ENCODE measurements around the gene MICAL2. TPM values are rescaled to one million over a fixed set of nuclear protein-coding genes. Genes with fewer than 3 reads are reported as not detected.

MICAL2 gene
- total and polyA plus RNA-seq, 2 of the 13 experiments (the other 11 are each of a cell fraction or from before 2014, with no cell fraction given): 0.78 to 1.1 TPM

GRCh38 chr11:12176410-12176809 is 66.0 kb downstream of the MICAL2 start:
- DNase-seq (ENCODE audit: low spot score) (no peak), ATAC-seq (no peak), FAIRE-seq (no peak)
- Histone ChIP-seq H3K4me3 (replicated peaks in 1 of 3; ENCODE audit: insufficient read depth in 1 of 3, low read depth in 2 of 3, low read length in 3 of 3) (no peak overlapping the region), H3K79me2 (ENCODE audit: insufficient read depth, low read length) (no peaks in the 10 kb centered on the region), H3K27me3 (ENCODE audit: control insufficient read depth in 1 of 2, insufficient read depth in 2 of 2, low read length in 2 of 2) (no peaks in the 10 kb centered on the region), H3K27ac (ENCODE audit: extremely low read length, insufficient read depth, low read length) (no peak overlapping the region), H3K9me3 (ENCODE audit: low read length) (no peaks in the 10 kb centered on the region), H3K36me3 (replicated peaks in 1 of 2; ENCODE audit: control insufficient read depth in 1 of 2, insufficient read depth in 2 of 2, low read length in 2 of 2) (no peaks in the 10 kb centered on the region), H3K4me2 (ENCODE audit: low read depth, low read length) (no peak overlapping the region), H2AFZ (ENCODE audit: low read length) (no peak overlapping the region), H4K20me1 (ENCODE audit: insufficient read depth, low read length) (no peaks in the 10 kb centered on the region), H3K9ac (ENCODE audit: insufficient read depth, low read depth, low read length) (no peak overlapping the region), H3K4me1 (ENCODE audit: insufficient read depth, low read length) (no peaks in the 10 kb centered on the region)
- POLR2A ChIA-PET: no interaction called here
- in situ Hi-C loops (cut with HindIII; ENCODE audit: extremely low pct_ligation_motif_present, low pct_unique_long_range_greater_than_20kb): no loop called here
- WGBS (ENCODE audit: low lambda C conversion rate): 89% methylated on average over 4 of the region's 4 CpGs
- CTCF ChIA-PET (ENCODE audit: low intra/inter-chr PET ratio, low total read pairs): no interaction called here
- intact Hi-C loops (cut with micrococcal nuclease; ENCODE audit: unreplicated experiment): no loop called here
- no TSS peak for BruUV-seq (replicated peaks)
- no peak for TF ChIP-seq ZNF10 (CRISPR knock-in tag; IDR thresholded peaks at IDR 0.05; ENCODE audit: borderline replicate concordance, low read depth)
- no peak for TF ChIP-seq SMAD9 (CRISPR knock-in tag; IDR thresholded peaks at IDR 0.05)
- TF ChIP-seq ATF3 (CRISPR knock-in tag; IDR thresholded peaks at IDR 0.05): no peak
- no peak for TF ChIP-seq TFDP1 (CRISPR knock-in tag; IDR thresholded peaks at IDR 0.05; ENCODE audit: borderline replicate concordance)
- no peak for TF ChIP-seq ZBTB43 (CRISPR knock-in tag; conservative IDR thresholded peaks at IDR 0.05)
- TF ChIP-seq NFKBIZ (CRISPR knock-in tag; IDR thresholded peaks at IDR 0.05): no peak
- TF ChIP-seq ZNF646 (CRISPR knock-in tag; IDR thresholded peaks at IDR 0.05): no peak
- no peak for TF ChIP-seq HOMEZ (CRISPR knock-in tag; IDR thresholded peaks at IDR 0.05; ENCODE audit: low read depth)
- TF ChIP-seq KDM5B (CRISPR knock-in tag; IDR thresholded peaks at IDR 0.05; ENCODE audit: borderline replicate concordance): no peak
- no peak for TF ChIP-seq ZNF570 (CRISPR knock-in tag; IDR thresholded peaks at IDR 0.05; ENCODE audit: borderline replicate concordance)
- TF ChIP-seq ZNF572 (CRISPR knock-in tag; IDR thresholded peaks at IDR 0.05): no peak
- no peak for TF ChIP-seq PAF1 (CRISPR knock-in tag; IDR thresholded peaks at IDR 0.05)
